Right kidney (tissue), 1 donor: Measurements from ENCODE around the gene LSAMP.
"Not testable (repeated sequence)": the region's sequence is repeated elsewhere in the genome, so short reads cannot be mapped to it uniquely, and the experiment has no call there.

Experiments
- DNase-seq: peaks from one replicate; pipeline ENCODE4 v3.0.0-alpha.2; 2016

Gene LSAMP

GRCh38 chr3:115791271-115792153 is 653.8 kb downstream of the LSAMP start:
- DNase-seq = not testable (repeated sequence)

GRCh38 chr3:115790759-115791158 is 654.5 kb downstream of the LSAMP start:
- DNase-seq = no peak

GRCh38 chr3:115789481-115789880 is 655.8 kb downstream of the LSAMP start:
- DNase-seq = no peak

- DNase-seq = no peak
Measured at GRCh38 chr3:115788921-115789470, 656.3 kb downstream of the LSAMP start.

GRCh38 chr3:115787818-115788217 is 657.5 kb downstream of the LSAMP start:
- no peak for DNase-seq

- no peak for DNase-seq
Measured at GRCh38 chr3:115785782-115786181, 659.5 kb downstream of the LSAMP start.

GRCh38 chr3:115784739-115785536 is 660.3 kb downstream of the LSAMP start:
- peak; percentile 35 for DNase-seq

- peak; percentile 97 for DNase-seq
Measured at GRCh38 chr3:115783938-115784738, 661.1 kb downstream of the LSAMP start.

GRCh38 chr3:115783426-115783825 is 661.9 kb downstream of the LSAMP start:
- not testable (repeated sequence) for DNase-seq

GRCh38 chr3:115779011-115779410 is 666.3 kb downstream of the LSAMP start:
- no peak for DNase-seq

GRCh38 chr3:115772951-115773350 is 672.3 kb downstream of the LSAMP start:
- DNase-seq = no peak

GRCh38 chr3:115768661-115769060 is 676.6 kb downstream of the LSAMP start:
- DNase-seq = no peak

- DNase-seq = no peak
Measured at GRCh38 chr3:115766587-115767482, 678.5 kb downstream of the LSAMP start.

GRCh38 chr3:115761927-115762305 is 683.4 kb downstream of the LSAMP start:
- no peak for DNase-seq

- DNase-seq = no peak
Measured at GRCh38 chr3:115760716-115761115, 684.6 kb downstream of the LSAMP start.

- DNase-seq = no peak
Measured at GRCh38 chr3:115758076-115758763, 687.1 kb downstream of the LSAMP start.

- not testable (repeated sequence) for DNase-seq
Measured at GRCh38 chr3:115752978-115753377, 692.3 kb downstream of the LSAMP start.
